Measurements from ENCODE around the gene BRINP3.

Gene BRINP3

DNA sequence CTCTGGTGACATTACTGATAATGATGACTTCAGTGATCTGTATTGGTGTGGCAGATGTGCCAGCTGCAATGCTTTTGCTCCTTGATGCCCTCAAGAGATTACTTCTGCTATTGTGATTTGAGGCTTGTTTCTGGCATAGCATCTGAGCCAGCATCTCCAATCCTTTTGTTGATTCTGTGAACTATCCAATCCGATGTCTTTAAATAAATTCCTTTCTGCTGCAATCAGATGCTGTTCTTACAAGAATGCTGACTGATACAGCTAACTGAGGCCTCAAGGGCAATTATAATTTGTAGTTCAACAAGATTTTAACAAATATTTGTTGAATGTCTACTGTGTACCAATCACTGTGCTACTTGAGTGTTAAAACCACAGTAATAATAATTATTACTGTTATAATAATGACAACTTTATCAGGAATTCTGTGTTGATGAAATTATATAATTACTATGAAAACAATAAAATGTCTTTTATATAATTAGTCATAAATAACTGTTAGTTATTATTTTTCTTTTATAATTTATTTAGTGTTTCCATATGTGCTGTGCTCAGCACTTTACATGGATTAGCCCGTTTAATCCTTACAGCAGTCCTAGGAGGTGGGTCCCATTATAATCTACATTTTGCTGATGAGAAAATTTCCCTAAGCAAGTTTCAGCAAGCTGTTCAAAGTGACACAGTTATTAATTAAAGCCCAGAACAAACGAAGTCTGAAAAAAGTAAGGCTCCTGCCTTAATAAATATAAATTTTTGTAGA is 308.2 kb downstream of the BRINP3 start:
- no peak for TF ChIP-seq CTCF (IDR thresholded peaks at IDR 0.05)
- TF ChIP-seq ZFX (IDR thresholded peaks at IDR 0.05; ENCODE audit: borderline replicate concordance): no peak

DNA sequence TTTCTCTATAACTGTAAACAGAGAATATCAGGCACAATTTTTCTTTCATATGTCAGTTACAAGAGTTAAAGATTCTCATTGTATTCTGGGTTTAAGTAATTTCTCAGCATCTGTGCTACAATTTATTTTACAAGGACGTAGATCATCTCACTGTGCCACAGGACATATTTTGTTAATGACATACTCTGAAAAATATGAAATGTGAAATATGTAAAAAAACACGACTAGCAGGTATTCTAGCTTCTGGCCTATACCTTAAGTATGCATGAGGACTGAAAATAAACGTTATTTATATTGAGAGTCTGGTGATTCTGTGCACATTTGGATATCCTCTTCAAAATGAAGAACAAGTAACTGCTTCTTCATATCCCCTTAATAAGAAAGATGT is 308.8 kb downstream of the BRINP3 start:
- TF ChIP-seq ZFX (IDR thresholded peaks at IDR 0.05; ENCODE audit: borderline replicate concordance) (no peak), CTCF (IDR thresholded peaks at IDR 0.05) (no peak)
- no peak overlapping the region for H3K27ac ChIP-seq

More for the DNA sequence above, 308.2 kb downstream of the BRINP3 start:
- no peak overlapping the region for H3K27ac ChIP-seq

- H3K27ac ChIP-seq: no peak overlapping the region
Measured at GRCh38 chr1:190168116-190168892, 309.4 kb downstream of the BRINP3 start.

GRCh38 chr1:190159146-190159545 is 318.5 kb downstream of the BRINP3 start:
- no peak overlapping the region for H3K27ac ChIP-seq
- TF ChIP-seq CTCF (IDR thresholded peaks at IDR 0.05) (no peak), ZFX (IDR thresholded peaks at IDR 0.05; ENCODE audit: borderline replicate concordance) (no peak)

More at GRCh38 chr1:190168116-190168892, 309.4 kb downstream of the BRINP3 start:
- TF ChIP-seq ZFX (IDR thresholded peaks at IDR 0.05; ENCODE audit: borderline replicate concordance): no peak
- no peak for TF ChIP-seq CTCF (IDR thresholded peaks at IDR 0.05)

- H3K27ac ChIP-seq: no peak overlapping the region
- TF ChIP-seq CTCF (IDR thresholded peaks at IDR 0.05) (no peak), ZFX (IDR thresholded peaks at IDR 0.05; ENCODE audit: borderline replicate concordance) (no peak)
Measured at GRCh38 chr1:190154744-190155143, 322.9 kb downstream of the BRINP3 start.

DNA sequence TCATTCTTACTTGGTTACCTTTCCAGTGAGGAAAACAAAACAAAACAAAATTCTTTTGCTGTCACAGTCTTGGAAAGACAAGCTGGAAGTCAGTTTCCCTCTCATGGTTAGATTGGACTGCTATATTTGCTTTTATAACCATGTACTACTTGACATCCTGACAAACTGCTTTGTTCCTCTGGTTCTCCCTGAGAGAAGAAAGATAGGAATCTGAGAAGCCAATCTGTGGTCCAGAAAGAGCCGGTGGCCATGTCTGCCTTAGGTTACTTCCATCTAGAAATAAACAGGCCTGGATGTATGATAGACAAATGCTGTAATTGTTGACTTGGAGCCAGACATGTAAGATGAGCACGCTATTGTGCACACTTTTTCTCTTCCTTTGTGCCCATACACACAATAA is 330.0 kb downstream of the BRINP3 start:
- TF ChIP-seq ZFX (IDR thresholded peaks at IDR 0.05; ENCODE audit: borderline replicate concordance) (no peak), CTCF (IDR thresholded peaks at IDR 0.05) (no peak)
- H3K27ac ChIP-seq: no peak overlapping the region

DNA sequence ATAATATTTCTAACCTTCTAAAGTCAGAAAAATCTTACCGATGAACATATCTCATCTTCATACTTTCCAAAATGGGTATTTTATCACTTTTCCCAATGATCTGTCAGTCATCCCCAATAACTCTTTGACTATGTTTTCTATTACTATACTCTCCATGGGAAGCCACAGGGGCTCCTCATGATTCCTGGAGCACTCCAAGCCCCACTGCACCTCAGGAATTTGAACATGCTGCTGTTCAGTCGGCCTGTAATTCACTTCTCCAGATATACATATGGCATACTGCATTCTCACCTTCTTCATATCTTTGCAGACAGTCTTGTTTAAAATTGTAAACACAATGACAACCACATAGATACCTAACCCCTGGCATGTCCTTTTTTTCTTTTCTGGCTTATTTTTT is 333.0 kb downstream of the BRINP3 start:
- no peak overlapping the region for H3K27ac ChIP-seq
- no peak for TF ChIP-seq CTCF (IDR thresholded peaks at IDR 0.05)
- TF ChIP-seq ZFX (IDR thresholded peaks at IDR 0.05; ENCODE audit: borderline replicate concordance): no peak
